LHCN-M2 (cell line): ENCODE results near the gene CTDP1. TPM values are rescaled to one million over a fixed set of nuclear protein-coding genes. Genes with fewer than 3 reads are reported as not detected.

ENCODE experiments used
- DNase-seq: peaks from one replicate; pipeline ENCODE4 v3.0.0-alpha.2; 2012; ENCODE audit warnings: low read depth
- total RNA-seq: library from RNA; depleted of rRNA; stranded (reverse); fragments of >200 nt; gene quantifications from 2 replicates; pipeline ENCODE4 v1.2.3, GENCODE V29; 2014; rRNA removed

The CTDP1 gene
- total RNA-seq, 1 experiment from 2014 or later: 16.4 TPM

DNA sequence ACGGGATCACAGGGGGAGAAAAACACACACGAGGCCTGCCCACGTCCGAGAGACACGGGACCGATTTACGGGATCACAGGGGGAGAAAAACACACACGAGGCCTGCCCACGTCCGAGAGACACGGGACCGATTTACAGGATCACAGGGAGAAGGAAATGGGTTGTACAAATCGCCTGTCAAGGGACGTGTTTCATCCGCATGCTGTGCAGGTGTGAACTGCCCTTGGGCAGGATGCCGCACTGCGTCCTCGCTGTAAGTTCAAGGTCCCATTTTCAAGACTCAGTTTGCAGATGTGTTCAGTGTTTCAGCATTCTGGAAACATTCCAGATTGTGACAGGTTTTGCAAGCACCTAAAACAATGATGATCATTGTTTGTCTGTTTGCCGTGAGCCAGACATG lies 115.8 kb downstream of the CTDP1 start:
- DNase-seq: no peak

- DNase-seq: no peak
Observed at GRCh38 chr18:79796016-79796415, 116.4 kb downstream of the CTDP1 start.

DNA sequence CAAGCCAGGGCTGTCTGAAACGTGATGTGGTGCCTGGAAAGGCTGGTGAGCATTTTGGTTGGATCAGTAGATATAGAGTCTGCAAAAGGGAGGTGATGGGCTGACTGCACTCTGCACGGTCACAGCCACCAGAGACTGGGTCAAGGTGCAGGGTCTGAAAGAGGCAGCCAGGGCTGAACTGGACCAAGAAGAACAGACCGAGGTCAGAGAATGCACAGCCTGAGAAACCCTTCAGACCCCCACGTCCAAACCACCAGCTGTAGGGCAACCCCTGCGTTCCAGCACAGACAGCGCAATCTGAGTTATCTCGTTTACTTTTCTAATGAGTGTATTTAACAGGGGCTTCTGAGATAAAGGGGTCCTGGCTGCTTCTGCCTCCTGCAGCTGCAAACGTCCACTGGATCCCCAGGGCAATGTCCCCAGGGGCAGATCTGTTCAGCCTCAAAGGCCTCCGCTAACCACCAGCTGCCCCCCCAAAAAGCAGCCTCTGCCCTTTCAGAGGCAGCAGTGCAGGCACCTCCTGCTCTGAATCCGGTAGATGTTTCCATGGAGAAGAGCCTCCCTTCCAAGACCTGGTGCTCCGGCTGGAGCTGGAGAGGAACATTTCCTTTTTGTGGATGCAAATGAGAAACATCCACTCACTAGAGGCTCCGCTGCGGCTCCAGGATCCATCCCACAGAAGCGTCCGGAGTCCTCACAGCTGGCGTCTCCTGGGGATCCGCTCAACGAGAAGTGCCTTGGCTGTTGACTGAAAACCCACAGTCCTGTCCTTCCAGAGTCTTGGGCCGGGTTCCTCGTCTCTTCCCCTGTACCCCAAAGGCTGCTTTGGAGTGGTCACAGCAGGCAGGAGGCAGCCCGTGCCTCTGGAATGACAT lies 117.2 kb downstream of the CTDP1 start:
- DNase-seq: peak; percentile 54

DNA sequence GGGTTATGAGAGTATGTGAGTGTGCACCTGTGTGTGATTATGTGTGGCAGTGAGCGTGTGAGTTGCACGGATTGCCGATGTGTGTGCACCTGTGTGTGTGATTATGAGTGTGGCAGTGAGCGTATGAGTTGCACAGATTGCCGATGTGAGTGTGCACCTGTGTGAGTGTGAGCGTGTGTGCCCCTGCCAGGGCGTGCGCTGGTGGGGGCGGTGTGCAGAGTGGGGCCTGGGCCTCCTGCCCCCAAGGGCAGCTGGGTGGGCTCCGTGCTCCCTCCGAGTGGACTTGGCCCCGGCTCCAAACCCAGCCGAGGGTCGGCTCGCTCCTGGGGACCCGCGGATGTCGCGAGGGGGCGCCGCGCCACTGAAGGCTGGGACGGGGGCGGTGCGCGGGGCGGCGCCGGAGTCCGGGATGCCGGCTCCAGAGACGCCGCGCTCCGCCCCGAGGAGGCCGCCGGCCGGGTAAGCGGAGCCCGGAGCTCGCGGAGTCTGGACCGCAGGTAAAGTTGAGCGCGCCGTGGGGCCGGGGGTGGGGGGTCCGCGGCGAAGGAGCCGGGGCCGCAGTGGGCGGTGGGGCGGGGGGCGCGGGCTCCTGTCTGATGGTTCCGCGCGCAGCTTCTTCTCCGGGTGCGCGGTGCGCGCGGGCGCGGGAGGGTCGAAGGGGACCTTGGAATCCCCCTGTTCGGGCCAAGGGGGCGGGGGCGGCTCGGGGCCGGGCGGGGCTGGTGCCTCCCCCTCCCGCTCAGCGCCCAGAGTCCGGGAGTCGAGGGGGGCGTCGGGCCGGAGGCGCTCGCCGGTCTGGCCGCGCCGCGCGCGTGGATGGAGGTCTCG lies 118.1 kb downstream of the CTDP1 start, which contains the start of gene KCNG2:
TSS of gene KCNG2 (plus strand) at position 421 of the 828 bp plus-strand sequence. CDS start 65,730 bp downstream, outside the sequence.
- DNase-seq: no peak

DNA sequence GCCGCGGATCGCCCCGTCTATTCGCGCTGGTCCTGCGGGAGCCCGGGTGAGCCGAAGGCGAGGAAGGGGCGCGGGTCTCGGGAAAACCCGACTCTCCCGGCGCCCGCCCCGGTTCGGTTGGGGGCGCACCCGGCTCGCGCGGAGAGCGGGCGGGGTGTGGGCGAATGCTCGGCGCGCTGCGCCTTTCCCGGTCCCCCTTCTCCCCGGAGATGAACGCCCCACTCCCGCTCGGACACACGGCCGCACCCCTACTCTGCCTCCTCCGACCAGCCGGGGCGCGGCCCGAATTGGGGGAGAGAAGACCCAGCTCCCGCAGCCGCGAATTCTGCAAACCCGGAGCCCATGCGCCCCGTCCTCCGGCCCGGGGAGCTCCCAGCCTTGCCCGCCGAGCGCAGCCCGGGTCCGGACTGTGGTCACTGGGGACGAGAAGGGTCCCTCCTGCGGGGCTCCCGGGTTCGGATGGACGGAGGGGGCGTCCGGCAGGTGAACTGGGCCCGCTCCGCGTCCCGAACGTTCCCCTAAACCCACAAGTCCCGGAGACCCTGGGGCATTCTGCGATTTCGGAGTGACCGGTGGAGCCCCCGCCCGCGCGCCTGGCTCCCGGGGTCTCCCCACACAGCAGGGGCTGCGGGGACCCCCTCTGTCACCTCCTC lies 118.9 kb downstream of the CTDP1 start:
- no peak for DNase-seq

- DNase-seq: no peak
Observed at GRCh38 chr18:79798999-79799370, 119.4 kb downstream of the CTDP1 start.

- DNase-seq: no peak
Observed at GRCh38 chr18:79799619-79800370, 120.2 kb downstream of the CTDP1 start.

GRCh38 chr18:79800371-79801180 lies 121.0 kb downstream of the CTDP1 start:
- no peak for DNase-seq

GRCh38 chr18:79801217-79801616 lies 121.6 kb downstream of the CTDP1 start:
- DNase-seq: no peak

DNA sequence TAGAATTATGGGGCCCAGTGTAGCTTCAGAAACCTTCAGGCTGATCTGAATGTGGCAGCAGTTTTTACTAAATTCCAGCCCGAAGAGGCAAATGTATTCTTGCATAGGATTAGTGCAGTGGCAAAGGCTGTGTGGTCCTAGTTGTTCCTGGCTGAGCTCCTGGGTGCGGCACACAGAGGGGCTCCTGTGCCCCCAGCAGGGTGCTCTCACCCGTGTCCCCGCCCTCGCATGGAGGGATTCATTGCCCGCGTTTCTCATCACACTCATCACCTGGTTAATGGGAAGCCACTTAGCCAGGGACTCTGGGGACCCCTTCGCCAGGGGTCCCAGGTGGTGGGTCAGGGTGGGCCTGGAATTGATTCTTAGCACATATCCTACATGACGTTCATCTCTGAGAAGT lies 122.0 kb downstream of the CTDP1 start:
- no peak for DNase-seq

GRCh38 chr18:79802298-79802697 lies 122.7 kb downstream of the CTDP1 start:
- no peak for DNase-seq

DNA sequence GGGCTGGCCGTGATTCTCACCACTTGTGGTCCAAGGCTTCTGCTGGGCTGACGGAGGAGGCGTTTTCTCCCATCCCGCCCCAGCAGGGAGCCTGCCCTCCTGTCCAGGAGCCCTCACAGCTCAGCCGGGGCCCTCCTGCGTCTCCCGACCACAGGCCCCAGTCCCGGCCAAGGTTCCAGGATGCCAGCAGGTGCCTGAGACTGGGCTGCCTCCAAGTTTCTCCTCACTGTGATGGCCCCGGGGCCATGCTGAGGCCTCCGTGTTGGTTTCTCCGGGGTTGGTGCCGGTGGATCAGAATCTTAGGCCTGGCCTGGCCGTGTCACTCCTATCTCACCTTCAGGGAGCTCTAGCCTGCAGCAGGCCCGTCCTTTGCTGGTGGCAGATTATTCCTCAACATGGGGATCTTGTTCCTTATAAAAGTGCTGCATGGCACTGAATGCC lies 124.0 kb downstream of the CTDP1 start:
- no peak for DNase-seq

Other genes starting within 250 kb of the CTDP1 start
- 0.06 and 0.13 TPM in 2 replicates for gene KCNG2, start 118.1 kb downstream of the CTDP1 start, total RNA-seq